ENCODE measurements around the gene ADORA2A.

DNA sequence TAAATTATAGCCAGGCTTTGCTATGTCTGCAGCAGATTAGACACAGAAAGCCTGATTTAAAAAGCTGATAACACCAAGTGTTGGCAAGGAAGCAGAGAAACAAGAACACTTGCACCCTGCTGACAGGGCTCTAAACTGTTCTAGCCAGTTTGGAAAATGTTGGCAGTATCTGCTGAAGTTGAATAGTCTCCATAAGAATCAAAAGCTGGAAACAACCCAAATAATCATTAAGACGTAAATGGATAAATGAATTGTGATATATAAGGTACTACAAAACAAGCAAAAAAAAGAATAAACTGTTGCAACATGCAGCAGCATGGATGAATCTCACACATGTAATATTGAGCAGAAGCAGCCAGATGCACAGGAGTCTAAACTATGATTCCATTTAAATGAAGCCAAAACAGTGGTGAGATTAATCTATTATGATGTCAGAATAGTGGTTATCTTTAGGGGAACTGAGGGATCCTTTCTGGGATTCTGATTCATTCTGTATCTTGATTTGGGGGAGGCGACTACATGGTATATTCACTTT, 40.4 kb upstream of the ADORA2A start:
- TF ChIP-seq, protein P1, sequence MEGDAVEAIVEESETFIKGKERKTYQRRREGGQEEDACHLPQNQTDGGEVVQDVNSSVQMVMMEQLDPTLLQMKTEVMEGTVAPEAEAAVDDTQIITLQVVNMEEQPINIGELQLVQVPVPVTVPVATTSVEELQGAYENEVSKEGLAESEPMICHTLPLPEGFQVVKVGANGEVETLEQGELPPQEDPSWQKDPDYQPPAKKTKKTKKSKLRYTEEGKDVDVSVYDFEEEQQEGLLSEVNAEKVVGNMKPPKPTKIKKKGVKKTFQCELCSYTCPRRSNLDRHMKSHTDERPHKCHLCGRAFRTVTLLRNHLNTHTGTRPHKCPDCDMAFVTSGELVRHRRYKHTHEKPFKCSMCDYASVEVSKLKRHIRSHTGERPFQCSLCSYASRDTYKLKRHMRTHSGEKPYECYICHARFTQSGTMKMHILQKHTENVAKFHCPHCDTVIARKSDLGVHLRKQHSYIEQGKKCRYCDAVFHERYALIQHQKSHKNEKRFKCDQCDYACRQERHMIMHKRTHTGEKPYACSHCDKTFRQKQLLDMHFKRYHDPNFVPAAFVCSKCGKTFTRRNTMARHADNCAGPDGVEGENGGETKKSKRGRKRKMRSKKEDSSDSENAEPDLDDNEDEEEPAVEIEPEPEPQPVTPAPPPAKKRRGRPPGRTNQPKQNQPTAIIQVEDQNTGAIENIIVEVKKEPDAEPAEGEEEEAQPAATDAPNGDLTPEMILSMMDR (IDR thresholded peaks at IDR 0.05; ENCODE audit: low read depth, low read length, poor library complexity, severe bottlenecking) = no peak
- TF ChIP-seq EZH2phosphoT487 (IDR thresholded peaks at IDR 0.05; ENCODE audit: borderline replicate concordance, low read length) = no peak
